ENCODE results near the gene TSPY2.
"Not testable (repeated sequence)": the region's sequence is repeated elsewhere in the genome, so short reads cannot be mapped to it uniquely, and the experiment has no call there.

The TSPY2 gene

GRCh38 chrY:6245923-6246322 is at the start of gene TSPY2:
TSPY2 (plus strand) TSS chrY:6246223; CDS start chrY:6246269, 46 bp downstream.
- not testable (repeated sequence) for DNase-seq

GRCh38 chrY:6209565-6209964 is 36.5 kb upstream of the TSPY2 start:
- DNase-seq = not testable (repeated sequence)

GRCh38 chrY:6217045-6217444 is 29.0 kb upstream of the TSPY2 start:
- DNase-seq = not testable (repeated sequence)

- DNase-seq = not testable (repeated sequence)
Measured at GRCh38 chrY:6269839-6270238, 23.8 kb downstream of the TSPY2 start.
